GM12878 (cell line): ENCODE data around the gene IL17RC. TPM values are rescaled to one million over a fixed set of nuclear protein-coding genes. Genes with fewer than 3 reads are reported as not detected.

Experiments used
- ATAC-seq: fragments of 200-7000 bp; cut with Tn5 transposase; 3 replicates; pipeline ENCODE4 v1.9.1; 2020; ENCODE audit warnings: mild to moderate bottlenecking, moderate library complexity
- BruUV-seq: library from RNA; stranded (reverse); fragments of 400-500 nt; replicated peaks from 2 replicates; lab custom pipeline; 2021; lab: Mats Ljungman, UMichigan
- CTCF ChIA-PET: fragments of 300-600 bp; sonication (Branson Sonifier 250); formaldehyde crosslinking; extraction: SDS; loops from one replicate; lab custom pipeline; 2021; ENCODE audit warnings: inconsistent platforms; lab: Yijun Ruan, JAX
- POLR2A ChIA-PET: fragments of 350-600 bp; formaldehyde crosslinking; extraction: SDS; loops from one replicate; lab custom pipeline; 2021; ENCODE audit warnings: inconsistent platforms; lab: Charles Lee
- RAD21 ChIA-PET: fragments of 300-600 bp; sonication (Branson Sonifier 250); formaldehyde crosslinking; loops from one replicate; lab custom pipeline; 2023; ENCODE audit warnings: antibody characterized with exemption; ENCODE audit not compliant: unreplicated experiment; lab: Charles Lee
- SMC1A ChIA-PET: fragments of 300-600 bp; sonication (Branson Sonifier 250); formaldehyde crosslinking; loops from one replicate; lab custom pipeline; 2023; ENCODE audit not compliant: unreplicated experiment, uncharacterized antibody; lab: Charles Lee
- DNase-seq: peaks from one replicate; pipeline ENCODE4 v3.0.0-alpha.2; 2011; ENCODE audit warnings: low read depth, low spot score
- FAIRE-seq: peaks from 3 replicates; lab custom pipeline; 2011; peaks lifted over from hg19 to GRCh38; lab: Jason Lieb, UNC
- H2AFZ ChIP-seq: 2 replicates; pipeline ENCODE4 v1.6.0; 2011; ENCODE audit warnings: low read depth, low read length, control low read depth; ENCODE audit not compliant: control insufficient read depth
- H3K27ac ChIP-seq: 2 replicates; pipeline ENCODE4 v1.5.1; 2011; ENCODE audit warnings: control low read depth; ENCODE audit not compliant: control insufficient read depth, insufficient read depth
- H3K27me3 ChIP-seq, 2 experiments: replicated peaks in 1 of 2; 2 replicates each; pipeline versions ENCODE4 v1.6.0 to v1.6.1; 2011; ENCODE audit warnings: low read length in 1 of 2; ENCODE audit not compliant: control insufficient read depth in 2 of 2, insufficient read depth in 2 of 2
- H3K36me3 ChIP-seq, 2 experiments: 2 replicates each; pipeline ENCODE4 v1.5.1; 2011; ENCODE audit warnings: low read length in 1 of 2; ENCODE audit not compliant: control insufficient read depth in 2 of 2, insufficient read depth in 2 of 2
- H3K4me1 ChIP-seq: 2 replicates; pipeline ENCODE4 v1.6.1; 2011; ENCODE audit warnings: mild to moderate bottlenecking, low read length, moderate library complexity, mixed read lengths; ENCODE audit not compliant: control insufficient read depth, insufficient read depth
- H3K4me2 ChIP-seq: 2 replicates; pipeline ENCODE4 v1.6.0; 2011; ENCODE audit warnings: control low read depth; ENCODE audit not compliant: control insufficient read depth, insufficient read depth
- H3K4me3 ChIP-seq: fragments of 200-600 bp; sonication (generic); 2 replicates; pipeline ENCODE4 v1.5.1; 2016
- H3K79me2 ChIP-seq: 2 replicates; pipeline ENCODE4 v1.6.0; 2011; ENCODE audit warnings: low read length; ENCODE audit not compliant: control insufficient read depth, insufficient read depth
- H3K9ac ChIP-seq: 2 replicates; pipeline ENCODE4 v1.8.0; 2011; ENCODE audit warnings: low read length, control low read depth, mixed read lengths; ENCODE audit not compliant: control insufficient read depth, insufficient read depth
- H3K9me3 ChIP-seq: replicated peaks from 3 replicates; pipeline ENCODE4 v1.5.1; 2011; ENCODE audit warnings: mild to moderate bottlenecking, low read length; ENCODE audit not compliant: control insufficient read depth, insufficient read depth
- H4K20me1 ChIP-seq: 2 replicates; pipeline ENCODE4 v1.6.0; 2011; ENCODE audit not compliant: control insufficient read depth, insufficient read depth
- BRCA1 ChIP-seq: IDR thresholded peaks from 2 replicates; pipeline ENCODE4 v1.6.1; 2011; ENCODE audit warnings: low read depth, low read length, improper control_type of control experiment
- CTCF ChIP-seq, 3 experiments: IDR thresholded peaks in 2 of 3; conservative IDR thresholded peaks in 1 of 3; 2 replicates each; pipeline ENCODE4 v1.5.1; 2011; ENCODE audit warnings: low read depth in 3 of 3, low read length in 3 of 3, mild to moderate bottlenecking in 3 of 3, control low read depth in 2 of 3, moderate library complexity in 2 of 3, inconsistent platforms in 1 of 3, mixed read lengths in 1 of 3; ENCODE audit not compliant: control insufficient read depth in 2 of 3, insufficient read depth in 1 of 3; ENCODE audit errors: extremely low read depth in 1 of 3
- GATAD2B ChIP-seq: fragments of 450-650 bp; conservative IDR thresholded peaks from 2 replicates; pipeline ENCODE4 v1.6.1; 2017; ENCODE audit warnings: low read depth, mild to moderate bottlenecking, moderate library complexity
- HDGF ChIP-seq: fragments of 450-650 bp; IDR thresholded peaks from 2 replicates; pipeline ENCODE4 v1.6.1; 2016; ENCODE audit warnings: antibody characterized with exemption
- IKZF2 ChIP-seq, 2 experiments: fragments of 450-650 bp; IDR thresholded peaks; 2 replicates each; pipeline ENCODE4 v1.6.1; 2017; ENCODE audit warnings: mild to moderate bottlenecking in 2 of 2, moderate library complexity in 2 of 2
- PML ChIP-seq: IDR thresholded peaks from 2 replicates; pipeline ENCODE4 v1.6.1; 2012; ENCODE audit warnings: low read length, inconsistent platforms
- POLR2A ChIP-seq: IDR thresholded peaks from 2 replicates; pipeline ENCODE4 v1.6.1; 2011; ENCODE audit warnings: low read depth, mild to moderate bottlenecking, low read length
- RBBP5 ChIP-seq: fragments of 200-600 bp; sonication (generic); conservative IDR thresholded peaks from 2 replicates; pipeline ENCODE4 v1.6.1; 2016
- SMARCA5 ChIP-seq: fragments of 450-650 bp; IDR thresholded peaks from 2 replicates; pipeline ENCODE4 v1.6.1; 2017; ENCODE audit warnings: mild to moderate bottlenecking
- SP1 ChIP-seq: IDR thresholded peaks from one replicate; pipeline ENCODE4 v1.6.1; 2011; ENCODE audit warnings: low read depth, low read length
- YY1 ChIP-seq: IDR thresholded peaks from 2 replicates; pipeline ENCODE4 v1.6.1; 2011; ENCODE audit warnings: low read depth, mild to moderate bottlenecking, low read length
- ZBTB11 ChIP-seq: fragments of 450-650 bp; formaldehyde crosslinking; IDR thresholded peaks from 2 replicates; pipeline ENCODE4 v1.5.0; 2022; ENCODE audit warnings: mild to moderate bottlenecking, missing genetic modification characterization
- WGBS: methylation state at CpG from one replicate; pipeline ENCODE4 v1.1.6; 2016; ENCODE audit warnings: low lambda C conversion rate; ENCODE audit not compliant: insufficient replicate concordance, insufficient coverage; ENCODE audit errors: missing lambda C conversion rate; 5-methylcytosine and 5-hydroxymethylcytosine counted together
- in situ Hi-C: fragments of 300-500 bp; cut with MboI; formaldehyde crosslinking; loops from 9 replicates; pipeline ENCODE4 v1.14.3; 2018; ENCODE audit warnings: mixed read lengths
- intact Hi-C: fragments of 100-400 bp; cut with micrococcal nuclease; formaldehyde crosslinking; loops from one replicate; pipeline ENCODE4 v1.14.2; 2022; ENCODE audit not compliant: unreplicated experiment
- polyA plus RNA-seq, 11 experiments: library from polyadenylated mRNA; depleted of rRNA in 4 of 11; unstranded in 6 of 11; stranded (reverse) in 5 of 11; fragments of >200 nt; fragmentation: Nextera tagmentation in 4 of 11; fragmentation: Illumina TruSeq in 1 of 11; extraction: Ambion mirVana in 4 of 11; extraction: Trizol in 1 of 11; gene quantifications; 1 replicate in 1 of 11; 2 replicates in 10 of 11; pipeline versions ENCODE4 v1.2.1 to v1.2.3, GENCODE V29; 2011 to 2016; ENCODE audit warnings: inconsistent platforms in 2 of 11, missing spikeins in 2 of 11, low read depth in 1 of 11
- total RNA-seq, 4 experiments: library from RNA; depleted of rRNA in 3 of 4; stranded (reverse); fragments of >200 nt in 3 of 4; fragmentation: Illumina TruSeq in 1 of 4; extraction: Trizol in 1 of 4; gene quantifications; 2 replicates each; pipeline versions ENCODE4 v1.2.1 to v1.2.3, GENCODE V29; 2013 to 2021
- TF ChIP-seq, protein P1 (sequence below): IDR thresholded peaks from 2 replicates; pipeline ENCODE4 v1.6.1; 2012; ENCODE audit warnings: low read length, inconsistent platforms

Gene IL17RC
- total and polyA plus RNA-seq, 10 of the 15 experiments (the other 5 are each of a cell fraction or from before 2014, with no cell fraction given) = 0.07 to 4.4 (median 0.34) TPM; not detected in 3

DNA sequence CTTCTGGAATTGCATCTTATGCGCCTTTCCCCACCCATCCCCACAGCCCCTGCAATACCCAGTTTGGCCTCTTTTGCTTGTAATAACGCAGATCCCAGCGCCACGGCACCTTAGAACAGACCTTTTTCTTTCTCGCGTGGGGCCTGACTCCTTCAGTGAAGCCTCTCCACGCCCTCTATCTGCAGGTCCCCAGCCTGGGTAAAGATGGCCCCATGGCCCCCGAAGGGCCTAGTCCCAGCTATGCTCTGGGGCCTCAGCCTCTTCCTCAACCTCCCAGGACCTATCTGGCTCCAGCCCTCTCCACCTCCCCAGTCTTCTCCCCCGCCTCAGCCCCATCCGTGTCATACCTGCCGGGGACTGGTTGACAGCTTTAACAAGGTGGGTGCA lies 17.3 kb downstream of the IL17RC start:
- TF ChIP-seq HDGF (0 out of 2 replicates have a peak, but pooled peaks have one; percentile 1), SP1 (no peak), YY1 (peak; percentile 75), BRCA1 (no peak), PML (0 out of 2 replicates have a peak, but pooled peaks have one; percentile 15), POLR2A (no peak), SMARCA5 (no peak), IKZF2 (IDR thresholded peaks at IDR 0.05) (no peak), ZBTB11 (CRISPR knock-in tag) (no peak), GATAD2B (no peak), CTCF (IDR thresholded peaks at IDR 0.05 in 2 of 3, conservative IDR thresholded peaks at IDR 0.05 in 1 of 3; ENCODE audit: control insufficient read depth in 2 of 3, extremely low read depth in 1 of 3, insufficient read depth in 1 of 3, low read depth in 3 of 3, low read length in 3 of 3) (peak; percentile 10 to 32 (median 21); a peak in 2 of 6 replicates), RBBP5 (no peak)
- TF ChIP-seq, protein P1, sequence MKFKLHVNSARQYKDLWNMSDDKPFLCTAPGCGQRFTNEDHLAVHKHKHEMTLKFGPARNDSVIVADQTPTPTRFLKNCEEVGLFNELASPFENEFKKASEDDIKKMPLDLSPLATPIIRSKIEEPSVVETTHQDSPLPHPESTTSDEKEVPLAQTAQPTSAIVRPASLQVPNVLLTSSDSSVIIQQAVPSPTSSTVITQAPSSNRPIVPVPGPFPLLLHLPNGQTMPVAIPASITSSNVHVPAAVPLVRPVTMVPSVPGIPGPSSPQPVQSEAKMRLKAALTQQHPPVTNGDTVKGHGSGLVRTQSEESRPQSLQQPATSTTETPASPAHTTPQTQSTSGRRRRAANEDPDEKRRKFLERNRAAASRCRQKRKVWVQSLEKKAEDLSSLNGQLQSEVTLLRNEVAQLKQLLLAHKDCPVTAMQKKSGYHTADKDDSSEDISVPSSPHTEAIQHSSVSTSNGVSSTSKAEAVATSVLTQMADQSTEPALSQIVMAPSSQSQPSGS = no peak
- H3K4me3 ChIP-seq = peak overlapping the region; percentile 89
- peaks cover 9% of the 10 kb centered on the region for H3K4me1 ChIP-seq
- H3K9me3 ChIP-seq = no peaks in the 10 kb centered on the region
- H3K27ac ChIP-seq = peak overlapping the region; percentile 86
- ATAC-seq (peak; percentile 8), DNase-seq (no peak), FAIRE-seq (no peak)
- peak overlapping the region; percentile 86 for H2AFZ ChIP-seq
- peaks cover 18% of the 10 kb centered on the region for H3K79me2 ChIP-seq
- CTCF ChIA-PET = interaction anchor here (0.8 to 5.0 kb wide), 16 partner anchors 18 to 431 kb away, joined by 3 to 45 read pairs (median 6); partner anchors contain the start of genes FANCD2, IL17RC, JAGN1 and PRRT3
- intact Hi-C loops (loop anchor here (5.0 to 10.0 kb wide), 3 partner anchors 92 to 391 kb away; partner anchors contain the start of genes ARPC4, RPUSD3, SEC13 and TADA3), in situ Hi-C loops (no loop called here)
- BruUV-seq = no TSS peak
- RAD21 ChIA-PET = interaction anchor here (1.0 to 5.2 kb wide), 11 partner anchors 8 to 388 kb away, joined by 3 to 51 read pairs (median 9); partner anchors contain the start of genes EMC3, FANCD2, JAGN1 and PRRT3
- H3K36me3 ChIP-seq = peaks cover 0 to 2% of the 10 kb centered on the region in 2 experiments; a peak in 1 of 4 replicates
- SMC1A ChIA-PET = interaction anchor here (1.0 to 2.3 kb wide), 8 partner anchors 15 to 92 kb away, joined by 4 to 11 read pairs (median 6); partner anchors contain the start of genes EMC3, FANCD2 and PRRT3
- H4K20me1 ChIP-seq = no peaks in the 10 kb centered on the region
- peak overlapping the region; percentile 95 for H3K4me2 ChIP-seq
- 7% methylated on average over 11 of the region's 11 CpGs for WGBS
- no peaks in the 10 kb centered on the region for H3K27me3 ChIP-seq
- H3K9ac ChIP-seq = peak overlapping the region; percentile 84
- POLR2A ChIA-PET = interaction anchor here (1.0 to 2.2 kb wide), 3 partner anchors 16 to 92 kb away, joined by 3 to 6 read pairs (median 4); partner anchors contain the start of genes CIDEC and FANCD2
